Heart left ventricle (tissue), 13 donors: ENCODE data around the gene SPA17.

ENCODE experiments used
- CTCF ChIP-seq, 12 donors: fragments of 200-600 bp; sonication (generic) in 4 of 12; IDR thresholded peaks; one replicate each; pipeline versions ENCODE4 v1.5.0 to v1.8.0; 2018 to 2022; ENCODE audit warnings: antibody characterized with exemption in 12 of 12, mild to moderate bottlenecking in 5 of 12
- POLR2A ChIP-seq, 2 donors: fragments of 450-650 bp; IDR thresholded peaks; one replicate each; pipeline ENCODE4 v1.6.1; 2017; ENCODE audit warnings: antibody characterized with exemption in 2 of 2, mild to moderate bottlenecking in 2 of 2, moderate library complexity in 2 of 2
- donor health status: ischemic (EF 13 %, LVEDD 7.1; RV severe dilation, severe dysfunction).
- donor health status: DM: no; HTN: yes; CAD: no.
- donor health status: DM: no; HTN: no; CAD: no.
- donor health status: ischemic (EF 25% LVEDD 6.9; RV normal size, moderate dysfunction).
- donor health status: ischemic (EF 25% LVEDD 5.7; RV mildly dilated, moderate dysfunction).
- donor health status: ischemic (EF 35%, LVEDD 5.7; RV mildly dilated, moderate dysfunction).
- donor health status: nonischemic (EF 11% LVEDD 7.7; RV severe dilation, severe dysfunction).
- donor health status: DM: yes; HTN: yes; CAD: no.
- donor health status: PGD.
- donor health status: ischemic (EF 29% LVEDD 5.4; RV normal size, mild dysfunction).
- donor health status: nonischemic (EF 23%, LVEDD 6.1; RV moderate dilation, normal function).

- TF ChIP-seq CTCF (IDR thresholded peaks at IDR 0.05) (no peak), POLR2A (IDR thresholded peaks at IDR 0.05) (no peak)
Measured at GRCh38 chr11:124732230-124732629, 58.5 kb downstream of the SPA17 start.
